DND-41 (cell line): Measurements from ENCODE around the gene QRICH1.

Experiments
- ATAC-seq: fragments of 200-7000 bp; cut with Tn5 transposase; 3 replicates; pipeline ENCODE4 v1.9.1; 2021; ENCODE audit warnings: low read depth; ENCODE audit not compliant: insufficient read depth
- DNase-seq: peaks from one replicate; pipeline ENCODE4 v3.0.0-alpha.2; 2020
- H2AFZ ChIP-seq: 2 replicates; pipeline ENCODE4 v1.6.0; 2012; ENCODE audit warnings: low read depth, low read length
- H3K27ac ChIP-seq: 2 replicates; pipeline ENCODE4 v1.5.1; 2012; ENCODE audit warnings: low read length, inconsistent platforms
- H3K27me3 ChIP-seq: fragments of 200-600 bp; sonication (generic); 2 replicates; pipeline ENCODE4 v1.6.0; 2012; ENCODE audit warnings: low read length, mild to moderate bottlenecking, inconsistent platforms; ENCODE audit not compliant: insufficient read depth, poor library complexity
- H3K36me3 ChIP-seq: 2 replicates; pipeline ENCODE4 v1.5.1; 2012; ENCODE audit warnings: low read length, inconsistent platforms; ENCODE audit not compliant: insufficient read depth
- H3K4me1 ChIP-seq: 2 replicates; pipeline ENCODE4 v1.5.1; 2012; ENCODE audit warnings: mild to moderate bottlenecking, low read length; ENCODE audit not compliant: insufficient read depth
- H3K4me2 ChIP-seq: 2 replicates; pipeline ENCODE4 v1.6.0; 2012; ENCODE audit warnings: mild to moderate bottlenecking, moderate library complexity, low read length, inconsistent platforms; ENCODE audit not compliant: insufficient read depth
- H3K4me3 ChIP-seq, 2 experiments: fragments of 200-600 bp in 1 of 2; shearing (Covaris generic) in 1 of 2; 2 replicates each; pipeline ENCODE4 v1.5.1; 2012 to 2016; ENCODE audit warnings: inconsistent platforms in 2 of 2, low read length in 2 of 2, mild to moderate bottlenecking in 2 of 2, low read depth in 1 of 2, moderate library complexity in 1 of 2
- H3K79me2 ChIP-seq: 2 replicates; pipeline ENCODE4 v1.6.0; 2012; ENCODE audit warnings: low read length, inconsistent platforms; ENCODE audit not compliant: insufficient read depth
- H3K9ac ChIP-seq: 2 replicates; pipeline ENCODE4 v1.6.0; 2012; ENCODE audit warnings: low read depth, mild to moderate bottlenecking, inconsistent platforms, low read length, moderate library complexity
- H3K9me3 ChIP-seq: 2 replicates; pipeline ENCODE4 v1.5.1; 2012; ENCODE audit warnings: low read length, moderate library complexity, mild to moderate bottlenecking, inconsistent platforms; ENCODE audit not compliant: insufficient read depth, severe bottlenecking
- H4K20me1 ChIP-seq: 2 replicates; pipeline ENCODE4 v1.6.0; 2012; ENCODE audit warnings: low read length; ENCODE audit not compliant: insufficient read depth
- CTCF ChIP-seq: IDR thresholded peaks from 2 replicates; pipeline ENCODE4 v1.5.1; 2012; ENCODE audit warnings: borderline replicate concordance, low read length, moderate library complexity, mild to moderate bottlenecking; ENCODE audit not compliant: poor library complexity, severe bottlenecking; ENCODE audit errors: extremely low read depth
- EZH2 ChIP-seq: IDR thresholded peaks from 3 replicates; pipeline ENCODE4 v1.6.1; 2012; ENCODE audit warnings: borderline replicate concordance, low read depth, mild to moderate bottlenecking, moderate library complexity, low read length, inconsistent platforms; ENCODE audit not compliant: severe bottlenecking

Gene QRICH1

GRCh38 chr3:49019941-49020329 is 73.9 kb downstream of the QRICH1 start:
- TF ChIP-seq EZH2 = no peak
- TF ChIP-seq CTCF = no peak

GRCh38 chr3:49018707-49019006 is 75.2 kb downstream of the QRICH1 start:
- Histone ChIP-seq H4K20me1 (peaks cover 43% of the 10 kb centered on the region), H2AFZ (peak overlapping the region; percentile 73), H3K27me3 (no peaks in the 10 kb centered on the region), H3K36me3 (peaks cover 48% of the 10 kb centered on the region), H3K9me3 (no peaks in the 10 kb centered on the region), H3K9ac (peak overlapping the region; percentile 64), H3K4me3 (peak overlapping the region; percentile 56 to 94; a peak in 3 of 4 replicates), H3K27ac (peak overlapping the region; percentile 64), H3K4me1 (peaks cover 50% of the 10 kb centered on the region), H3K79me2 (peaks cover 41% of the 10 kb centered on the region), H3K4me2 (peak overlapping the region; percentile 95)
- no peak for TF ChIP-seq CTCF
- TF ChIP-seq EZH2 = no peak
- no peak for DNase-seq
- ATAC-seq = no peak

More at GRCh38 chr3:49019941-49020329, 73.9 kb downstream of the QRICH1 start:
- no peak for DNase-seq
- Histone ChIP-seq H3K27ac (peak overlapping the region; percentile 99), H3K4me1 (peaks cover 63% of the 10 kb centered on the region), H3K9me3 (no peaks in the 10 kb centered on the region), H3K4me3 (peak overlapping the region; percentile 51 to 94; a peak in 3 of 4 replicates), H3K27me3 (no peaks in the 10 kb centered on the region), H3K4me2 (peak overlapping the region; percentile 95), H4K20me1 (peaks cover 36% of the 10 kb centered on the region), H3K79me2 (peaks cover 48% of the 10 kb centered on the region), H2AFZ (peak overlapping the region; percentile 80; the same call in 1 of the 2 replicates), H3K9ac (peak overlapping the region; percentile 96), H3K36me3 (peaks cover 48% of the 10 kb centered on the region)
- ATAC-seq = no peak

- Histone ChIP-seq H3K27ac (peak within 1 kb of the TSS; percentile 64), H3K4me2 (peak within 1 kb of the TSS; percentile 95), H4K20me1 (peaks cover 49% of the 10 kb centered on the region), H3K27me3 (no peaks in the 10 kb centered on the region), H3K4me3 (peak within 1 kb of the TSS; percentile 56 to 94), H3K4me1 (peaks cover 45% of the 10 kb centered on the region), H3K9ac (peak within 1 kb of the TSS; percentile 96), H3K36me3 (peaks cover 48% of the 10 kb centered on the region), H3K9me3 (no peaks in the 10 kb centered on the region), H3K79me2 (peaks cover 41% of the 10 kb centered on the region), H2AFZ (peak within 1 kb of the TSS; percentile 73)
- ATAC-seq = peak; percentile 7
- TF ChIP-seq EZH2 = no peak
- no peak for TF ChIP-seq CTCF
- DNase-seq = peak; percentile 65
These were observed 75.7 kb downstream of the QRICH1 start, which contains the start of gene DALRD3 for GRCh38 chr3:49017971-49018706. DALRD3 (minus strand) TSS chr3:49018580; CDS start chr3:49018564, 16 bp downstream.
